Panc1 (cell line): ENCODE results near the gene ADCY7. TPM values are rescaled to one million over a fixed set of nuclear protein-coding genes. Genes with fewer than 3 reads are reported as not detected.

ENCODE experiments used
- ATAC-seq: fragments of 200-7000 bp; cut with Tn5 transposase; 2 replicates; pipeline ENCODE4 v1.9.1; 2020; ENCODE audit warnings: mild to moderate bottlenecking, moderate library complexity
- BruUV-seq: library from RNA; stranded (reverse); fragments of 400-500 nt; replicated peaks from 2 replicates; lab custom pipeline; 2021; lab: Mats Ljungman, UMichigan
- CTCF ChIA-PET: fragments of 300-600 bp; sonication (Branson Sonifier 250); formaldehyde crosslinking; loops from one replicate; lab custom pipeline; 2022; ENCODE audit warnings: antibody characterized with exemption; lab: Charles Lee
- POLR2A ChIA-PET: fragments of 300-600 bp; sonication (Branson Sonifier 250); formaldehyde crosslinking; loops from one replicate; lab custom pipeline; 2022; ENCODE audit warnings: antibody characterized with exemption; lab: Charles Lee
- DNase-seq: peaks from one replicate; pipeline ENCODE4 v3.0.0-alpha.2; 2010; ENCODE audit warnings: low read depth, low spot score
- H3K27ac ChIP-seq: 2 replicates; pipeline ENCODE4 v1.5.1; 2011; ENCODE audit warnings: mild to moderate bottlenecking, low read length, inconsistent platforms
- H3K27me3 ChIP-seq: fragments of 200-500 bp; sonication (Bioruptor generic); 2 replicates; pipeline ENCODE4 v1.6.0; 2014; ENCODE audit warnings: low read length, inconsistent platforms; ENCODE audit not compliant: control insufficient read depth, insufficient read depth
- H3K36me3 ChIP-seq: fragments of 200-500 bp; sonication (Bioruptor generic); 2 replicates; pipeline ENCODE4 v1.5.1; 2014; ENCODE audit warnings: inconsistent platforms, mild to moderate bottlenecking, low read length, moderate library complexity; ENCODE audit not compliant: control insufficient read depth, insufficient read depth
- H3K4me1 ChIP-seq: 2 replicates; pipeline ENCODE4 v1.5.1; 2011; ENCODE audit warnings: inconsistent platforms, mild to moderate bottlenecking, low read length, moderate library complexity; ENCODE audit not compliant: control insufficient read depth, insufficient read depth
- H3K4me3 ChIP-seq, 2 experiments: 2 replicates each; pipeline ENCODE4 v1.5.1; 2011 to 2012; ENCODE audit warnings: low read depth in 2 of 2, low read length in 2 of 2, mild to moderate bottlenecking in 2 of 2, inconsistent platforms in 1 of 2, moderate library complexity in 1 of 2
- H3K9me3 ChIP-seq: fragments of 200-500 bp; sonication (Bioruptor generic); 2 replicates; pipeline ENCODE4 v1.5.1; 2014; ENCODE audit warnings: low read depth, mild to moderate bottlenecking, inconsistent platforms, low read length, moderate library complexity; ENCODE audit not compliant: control insufficient read depth, insufficient read depth
- CTCF ChIP-seq: fragments of 450-650 bp; IDR thresholded peaks from 2 replicates; pipeline ENCODE4 v1.5.1; 2017; ENCODE audit warnings: mild to moderate bottlenecking
- POLR2AphosphoS5 ChIP-seq: IDR thresholded peaks from 2 replicates; pipeline ENCODE4 v1.6.1; 2012; ENCODE audit warnings: mild to moderate bottlenecking, low read depth, low read length, moderate library complexity
- SIN3A ChIP-seq: IDR thresholded peaks from 2 replicates; pipeline ENCODE4 v1.6.1; 2012; ENCODE audit warnings: low read depth, mild to moderate bottlenecking, low read length, moderate library complexity, borderline replicate concordance; ENCODE audit not compliant: insufficient read depth
- TCF7L2 ChIP-seq: IDR thresholded peaks from 2 replicates; pipeline ENCODE4 v1.6.1; 2011; ENCODE audit warnings: mild to moderate bottlenecking, low read depth, low read length, inconsistent platforms
- in situ Hi-C: cut with HindIII; loops from 2 replicates; pipeline ENCODE4 v1.10.0; 2016; ENCODE audit warnings: low sequenced_read_pairs, low pct_unique_long_range_greater_than_20kb
- intact Hi-C: fragments of 100-400 bp; cut with micrococcal nuclease; formaldehyde crosslinking; loops from one replicate; pipeline ENCODE4 v1.10.0; 2022; ENCODE audit not compliant: unreplicated experiment
- total RNA-seq: library from RNA; stranded (reverse); gene quantifications from one replicate; pipeline ENCODE4 v1.2.1, GENCODE V29; 2021; ENCODE audit not compliant: unreplicated experiment
- TF ChIP-seq, protein P1 (sequence below), 2 experiments: IDR thresholded peaks; 2 replicates each; pipeline ENCODE4 v1.6.1; 2011 to 2012; ENCODE audit warnings: low read depth in 2 of 2, control low read depth in 1 of 2, low read length in 1 of 2, mild to moderate bottlenecking in 1 of 2, moderate library complexity in 1 of 2; ENCODE audit not compliant: insufficient read depth in 1 of 2

Gene ADCY7
- total RNA-seq, 1 experiment from 2014 or later, result 6.3 TPM

GRCh38 chr16:50293994-50294855 lies 27.9 kb downstream of the ADCY7 start:
- ATAC-seq (no peak), DNase-seq (no peak)
- Histone ChIP-seq H3K27ac (no peak overlapping the region), H3K27me3 (no peaks in the 10 kb centered on the region), H3K9me3 (no peaks in the 10 kb centered on the region), H3K4me1 (no peaks in the 10 kb centered on the region), H3K36me3 (no peaks in the 10 kb centered on the region), H3K4me3 (no peak overlapping the region)
- in situ Hi-C loops, result no loop called here
- ChIA-PET POLR2A (no interaction called here), CTCF (no interaction called here)
- intact Hi-C loops, result no loop called here
- no TSS peak for BruUV-seq
- TF ChIP-seq SIN3A (no peak), CTCF (no peak), TCF7L2 (no peak), POLR2AphosphoS5 (no peak)
- TF ChIP-seq, protein P1, sequence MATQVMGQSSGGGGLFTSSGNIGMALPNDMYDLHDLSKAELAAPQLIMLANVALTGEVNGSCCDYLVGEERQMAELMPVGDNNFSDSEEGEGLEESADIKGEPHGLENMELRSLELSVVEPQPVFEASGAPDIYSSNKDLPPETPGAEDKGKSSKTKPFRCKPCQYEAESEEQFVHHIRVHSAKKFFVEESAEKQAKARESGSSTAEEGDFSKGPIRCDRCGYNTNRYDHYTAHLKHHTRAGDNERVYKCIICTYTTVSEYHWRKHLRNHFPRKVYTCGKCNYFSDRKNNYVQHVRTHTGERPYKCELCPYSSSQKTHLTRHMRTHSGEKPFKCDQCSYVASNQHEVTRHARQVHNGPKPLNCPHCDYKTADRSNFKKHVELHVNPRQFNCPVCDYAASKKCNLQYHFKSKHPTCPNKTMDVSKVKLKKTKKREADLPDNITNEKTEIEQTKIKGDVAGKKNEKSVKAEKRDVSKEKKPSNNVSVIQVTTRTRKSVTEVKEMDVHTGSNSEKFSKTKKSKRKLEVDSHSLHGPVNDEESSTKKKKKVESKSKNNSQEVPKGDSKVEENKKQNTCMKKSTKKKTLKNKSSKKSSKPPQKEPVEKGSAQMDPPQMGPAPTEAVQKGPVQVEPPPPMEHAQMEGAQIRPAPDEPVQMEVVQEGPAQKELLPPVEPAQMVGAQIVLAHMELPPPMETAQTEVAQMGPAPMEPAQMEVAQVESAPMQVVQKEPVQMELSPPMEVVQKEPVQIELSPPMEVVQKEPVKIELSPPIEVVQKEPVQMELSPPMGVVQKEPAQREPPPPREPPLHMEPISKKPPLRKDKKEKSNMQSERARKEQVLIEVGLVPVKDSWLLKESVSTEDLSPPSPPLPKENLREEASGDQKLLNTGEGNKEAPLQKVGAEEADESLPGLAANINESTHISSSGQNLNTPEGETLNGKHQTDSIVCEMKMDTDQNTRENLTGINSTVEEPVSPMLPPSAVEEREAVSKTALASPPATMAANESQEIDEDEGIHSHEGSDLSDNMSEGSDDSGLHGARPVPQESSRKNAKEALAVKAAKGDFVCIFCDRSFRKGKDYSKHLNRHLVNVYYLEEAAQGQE (IDR thresholded peaks at IDR 0.05; ENCODE audit: insufficient read depth in 1 of 2, low read depth in 2 of 2, low read length in 1 of 2), result no peak

- Histone ChIP-seq H3K27ac (no peak overlapping the region), H3K4me3 (no peak overlapping the region), H3K36me3 (no peaks in the 10 kb centered on the region), H3K27me3 (no peaks in the 10 kb centered on the region), H3K4me1 (no peaks in the 10 kb centered on the region), H3K9me3 (no peaks in the 10 kb centered on the region)
- DNase-seq (no peak), ATAC-seq (no peak)
- no TSS peak for BruUV-seq
- ChIA-PET POLR2A (no interaction called here), CTCF (no interaction called here)
- intact Hi-C loops, result no loop called here
- TF ChIP-seq CTCF (no peak), TCF7L2 (no peak)
- TF ChIP-seq, protein P1 (IDR thresholded peaks at IDR 0.05; ENCODE audit: insufficient read depth in 1 of 2, low read depth in 2 of 2, low read length in 1 of 2), result no peak
- in situ Hi-C loops, result no loop called here
Observed at GRCh38 chr16:50294955-50295354, 28.6 kb downstream of the ADCY7 start.
